MCF 10A (cell line): ENCODE data around the gene MAML2. TPM values are rescaled to one million over a fixed set of nuclear protein-coding genes. Genes with fewer than 3 reads are reported as not detected.

Experiments used
- BruUV-seq: library from RNA; stranded (reverse); fragments of 400-500 nt; replicated peaks from 2 replicates; lab custom pipeline; 2021; lab: Mats Ljungman, UMichigan
- CTCF ChIA-PET: fragments of 300-600 bp; sonication (Branson Sonifier 250); formaldehyde crosslinking; extraction: SDS; loops from one replicate; lab custom pipeline; 2021; ENCODE audit warnings: antibody characterized with exemption, inconsistent platforms; lab: Yijun Ruan, JAX
- POLR2A ChIA-PET: fragments of 300-600, 350-650 bp; sonication (Branson Sonifier 250); formaldehyde crosslinking; extraction: SDS; loops from one replicate; lab custom pipeline; 2020; ENCODE audit warnings: antibody characterized with exemption, inconsistent platforms; lab: Yijun Ruan, JAX
- DNase-seq: peaks from one replicate; pipeline ENCODE4 v3.0.0-alpha.2; 2018; ENCODE audit not compliant: unreplicated experiment
- H3K27ac Mint-ChIP-seq: one replicate; pipeline ENCODE4 v1.8.0; 2022; ENCODE audit warnings: mild to moderate bottlenecking, low read depth, mixed read lengths; ENCODE audit not compliant: unreplicated experiment
- H3K27me3 Mint-ChIP-seq: one replicate; pipeline ENCODE4 v1.8.0; 2022; ENCODE audit warnings: mixed read lengths; ENCODE audit not compliant: insufficient read depth, unreplicated experiment
- H3K36me3 Mint-ChIP-seq: one replicate; pipeline ENCODE4 v1.8.0; 2022; ENCODE audit warnings: mild to moderate bottlenecking, moderate library complexity, mixed read lengths; ENCODE audit not compliant: insufficient read depth, unreplicated experiment
- H3K4me1 Mint-ChIP-seq: one replicate; pipeline ENCODE4 v1.8.0; 2022; ENCODE audit warnings: mixed read lengths; ENCODE audit not compliant: insufficient read depth, unreplicated experiment
- H3K4me3 Mint-ChIP-seq: one replicate; pipeline ENCODE4 v1.8.0; 2022; ENCODE audit warnings: mild to moderate bottlenecking, moderate library complexity, mixed read lengths; ENCODE audit not compliant: unreplicated experiment
- H3K9me3 Mint-ChIP-seq: one replicate; pipeline ENCODE4 v1.8.0; 2022; ENCODE audit warnings: mixed read lengths; ENCODE audit not compliant: unreplicated experiment
- intact Hi-C: fragments of 100-400 bp; cut with micrococcal nuclease; formaldehyde crosslinking; loops from 2 replicates; pipeline ENCODE4 v1.14.1; 2022
- total RNA-seq: library from RNA; stranded (reverse); gene quantifications from 2 replicates; pipeline ENCODE4 v1.2.3, GENCODE V29; 2022
- TF ChIP-seq, protein P1 (sequence below): fragments of 200-600 bp; IDR thresholded peaks from one replicate; pipeline ENCODE4 v1.8.0; 2022; ENCODE audit warnings: antibody characterized with exemption, mild to moderate bottlenecking; ENCODE audit not compliant: unreplicated experiment

The MAML2 gene
- total RNA-seq, 1 experiment from 2014 or later, result 8.6 TPM

DNA sequence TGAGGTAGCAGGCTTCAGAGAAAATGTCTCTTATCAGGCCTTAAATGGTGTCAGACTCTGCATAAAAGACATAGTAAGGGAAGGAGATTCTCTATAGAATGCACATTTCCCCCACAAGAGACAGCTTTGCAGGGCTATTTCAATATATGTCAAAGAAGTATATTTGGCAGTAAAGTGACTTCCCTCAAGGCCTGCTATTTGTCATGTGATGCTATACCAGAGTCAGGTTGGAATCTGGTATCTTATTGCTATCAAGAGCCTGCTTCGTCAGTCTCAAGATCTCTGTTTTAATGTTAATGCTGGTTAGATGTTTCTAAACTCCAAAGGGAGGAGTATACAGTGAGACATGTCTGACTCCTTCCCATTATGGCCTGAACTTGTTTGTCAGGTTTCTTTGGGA is 378.7 kb downstream of the MAML2 start:
- Mint-ChIP-seq H3K9me3 (no peaks in the 10 kb centered on the region), H3K27me3 (no peaks in the 10 kb centered on the region), H3K4me3 (no peak overlapping the region), H3K4me1 (no peaks in the 10 kb centered on the region), H3K27ac (no peak overlapping the region), H3K36me3 (no peaks in the 10 kb centered on the region)
- intact Hi-C loops, result no loop called here
- CTCF ChIA-PET, result no interaction called here
- POLR2A ChIA-PET, result no interaction called here
- TF ChIP-seq, protein P1, sequence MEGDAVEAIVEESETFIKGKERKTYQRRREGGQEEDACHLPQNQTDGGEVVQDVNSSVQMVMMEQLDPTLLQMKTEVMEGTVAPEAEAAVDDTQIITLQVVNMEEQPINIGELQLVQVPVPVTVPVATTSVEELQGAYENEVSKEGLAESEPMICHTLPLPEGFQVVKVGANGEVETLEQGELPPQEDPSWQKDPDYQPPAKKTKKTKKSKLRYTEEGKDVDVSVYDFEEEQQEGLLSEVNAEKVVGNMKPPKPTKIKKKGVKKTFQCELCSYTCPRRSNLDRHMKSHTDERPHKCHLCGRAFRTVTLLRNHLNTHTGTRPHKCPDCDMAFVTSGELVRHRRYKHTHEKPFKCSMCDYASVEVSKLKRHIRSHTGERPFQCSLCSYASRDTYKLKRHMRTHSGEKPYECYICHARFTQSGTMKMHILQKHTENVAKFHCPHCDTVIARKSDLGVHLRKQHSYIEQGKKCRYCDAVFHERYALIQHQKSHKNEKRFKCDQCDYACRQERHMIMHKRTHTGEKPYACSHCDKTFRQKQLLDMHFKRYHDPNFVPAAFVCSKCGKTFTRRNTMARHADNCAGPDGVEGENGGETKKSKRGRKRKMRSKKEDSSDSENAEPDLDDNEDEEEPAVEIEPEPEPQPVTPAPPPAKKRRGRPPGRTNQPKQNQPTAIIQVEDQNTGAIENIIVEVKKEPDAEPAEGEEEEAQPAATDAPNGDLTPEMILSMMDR, result no peak
- no TSS peak for BruUV-seq
- no peak for DNase-seq

DNA sequence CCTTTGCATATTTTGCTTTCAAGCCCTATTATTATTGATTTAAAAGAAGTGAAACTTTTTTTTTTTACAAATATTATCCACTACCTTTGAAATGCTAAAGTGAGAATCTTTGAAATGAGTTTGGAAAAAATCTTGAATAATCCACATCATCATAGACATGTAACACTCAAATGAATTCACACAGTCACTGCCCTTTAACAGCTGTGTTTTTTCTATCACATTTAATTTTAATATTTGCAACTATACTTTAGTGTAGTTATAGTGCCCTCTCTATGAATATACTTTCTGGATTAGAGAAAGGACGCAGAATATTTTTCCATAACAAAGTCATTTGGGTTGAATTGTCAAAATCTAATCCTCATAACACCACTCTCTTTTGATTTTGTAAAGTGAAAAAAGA is 381.2 kb downstream of the MAML2 start:
- ChIA-PET POLR2A (no interaction called here), CTCF (no interaction called here)
- no peak for DNase-seq
- Mint-ChIP-seq H3K27me3 (no peaks in the 10 kb centered on the region), H3K9me3 (no peaks in the 10 kb centered on the region), H3K36me3 (no peaks in the 10 kb centered on the region), H3K4me3 (no peak overlapping the region), H3K27ac (no peak overlapping the region), H3K4me1 (no peaks in the 10 kb centered on the region)
- TF ChIP-seq, protein P1, result no peak
- intact Hi-C loops, result no loop called here
- no TSS peak for BruUV-seq

DNA sequence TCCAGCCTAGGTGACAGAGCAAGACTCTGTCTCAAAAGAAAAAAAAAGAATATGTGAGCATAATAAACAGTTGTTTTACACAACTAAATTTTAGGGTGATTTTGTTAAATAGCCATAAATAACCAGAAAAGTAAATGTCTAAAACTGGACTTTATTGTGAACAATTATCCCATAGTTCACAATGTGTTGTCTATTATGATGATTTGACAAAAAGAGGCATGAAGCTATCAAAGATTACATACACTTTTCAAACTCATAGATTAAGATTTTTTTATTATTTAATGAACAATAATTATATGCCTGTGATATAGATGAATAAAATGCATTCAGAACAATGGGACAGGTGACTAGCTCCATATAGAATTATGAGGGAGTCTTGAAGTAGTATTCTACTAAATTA is 392.1 kb downstream of the MAML2 start:
- ChIA-PET CTCF (interaction anchor here (0.6 to 1.1 kb wide), 4 partner anchors 24 to 114 kb away, joined by 3 to 4 read pairs (median 3); no protein-coding TSS in a partner anchor), POLR2A (no interaction called here)
- DNase-seq, result no peak
- intact Hi-C loops, result no loop called here
- TF ChIP-seq, protein P1, result no peak
- no peaks in the 10 kb centered on the region for H3K9me3 Mint-ChIP-seq
- H3K27me3 Mint-ChIP-seq, result no peaks in the 10 kb centered on the region
- no peak overlapping the region for H3K27ac Mint-ChIP-seq
- no TSS peak for BruUV-seq
- H3K36me3 Mint-ChIP-seq, result no peaks in the 10 kb centered on the region
- no peaks in the 10 kb centered on the region for H3K4me1 Mint-ChIP-seq
- no peak overlapping the region for H3K4me3 Mint-ChIP-seq

DNA sequence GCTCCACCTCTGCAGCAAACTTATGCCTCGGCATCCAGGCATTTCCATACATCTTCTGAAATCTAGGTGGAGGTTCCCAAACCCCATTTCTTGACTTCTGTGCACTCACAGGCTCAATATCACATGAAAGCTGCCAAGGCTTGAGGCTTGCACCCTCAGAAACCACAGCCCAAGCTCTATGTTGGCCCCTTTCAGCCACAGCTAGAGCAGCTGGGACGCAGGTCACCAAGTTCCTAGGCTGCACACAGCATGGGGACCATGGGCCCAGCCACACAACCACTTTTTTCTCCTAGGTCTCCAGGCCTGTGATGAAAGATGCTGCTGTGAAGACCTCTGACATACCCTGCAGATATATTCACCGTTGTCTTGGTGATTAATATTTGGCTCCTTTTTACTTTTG is 394.4 kb downstream of the MAML2 start:
- H3K4me1 Mint-ChIP-seq, result no peaks in the 10 kb centered on the region
- TF ChIP-seq, protein P1, result no peak
- no peak overlapping the region for H3K4me3 Mint-ChIP-seq
- H3K27ac Mint-ChIP-seq, result no peak overlapping the region
- POLR2A ChIA-PET, result no interaction called here
- no peaks in the 10 kb centered on the region for H3K36me3 Mint-ChIP-seq
- H3K9me3 Mint-ChIP-seq, result peaks cover 6% of the 10 kb centered on the region
- H3K27me3 Mint-ChIP-seq, result no peaks in the 10 kb centered on the region
- BruUV-seq, result no TSS peak
- intact Hi-C loops, result no loop called here
- CTCF ChIA-PET, result interaction anchor here (1.1 kb wide), 1 partner anchor 395 kb away, joined by 6 read pairs; the partner anchor contains the start of gene MAML2
- no peak for DNase-seq
